ENCODE results near the gene MYO1D. TPM values are rescaled to one million over a fixed set of nuclear protein-coding genes. Genes with fewer than 3 reads are reported as not detected.

The MYO1D gene
- total RNA-seq, 6 donors from 2014 or later, result 63.0 to 139 (median 91.9) TPM

DNA sequence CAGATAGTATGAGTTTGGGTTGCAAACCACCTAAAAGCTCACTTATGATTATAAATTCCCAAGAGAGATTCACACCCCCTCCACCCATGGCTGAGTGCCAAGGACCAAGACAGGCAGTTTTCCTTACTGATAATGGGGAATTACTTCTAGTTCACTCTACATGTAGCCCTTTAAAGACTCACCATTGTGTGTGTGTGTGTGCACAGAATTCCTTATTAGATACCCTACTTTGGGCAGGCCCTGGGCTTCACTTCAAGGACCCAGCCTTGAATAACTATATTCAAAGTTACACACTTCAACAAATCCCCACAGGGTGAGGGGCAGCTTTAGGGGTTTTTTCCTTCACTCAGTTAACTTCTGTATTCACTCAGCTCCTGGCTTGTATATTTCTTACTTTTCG is 143.5 kb downstream of the MYO1D start:
- no peak for ATAC-seq (ENCODE audit: low FRiP score in 2 of 2)
- no peaks in the 10 kb centered on the region for H3K9me3 ChIP-seq

DNA sequence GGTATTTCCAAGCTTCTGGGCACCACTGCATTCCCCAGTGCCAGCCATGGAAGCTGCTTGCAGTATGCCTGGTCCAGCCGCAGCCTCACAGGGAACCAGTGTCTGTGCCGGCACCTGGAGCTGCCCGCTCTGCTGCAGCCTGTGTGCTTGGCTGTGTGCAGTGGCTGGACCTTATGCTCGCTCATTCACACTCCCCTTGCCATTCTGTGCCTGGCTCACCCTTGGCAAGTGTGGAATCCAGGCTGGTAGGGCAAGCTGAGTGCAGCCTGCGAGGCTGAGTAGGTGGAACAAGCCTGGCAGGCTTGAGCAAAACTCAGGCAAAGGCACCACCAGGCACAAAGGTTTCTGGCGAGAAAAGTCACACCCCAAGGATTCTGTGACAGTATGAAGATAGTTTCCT is 144.0 kb downstream of the MYO1D start:
- no peaks in the 10 kb centered on the region for H3K4me1 ChIP-seq
- ATAC-seq (ENCODE audit: low FRiP score in 2 of 2) (no peak), DNase-seq (peak in 1 of 2 donors; percentile 18)
- H3K9me3 ChIP-seq, result no peaks in the 10 kb centered on the region
- WGBS, 2 donors, result 40 to 82% methylated on average over 2 to 6 of the region's 6 CpGs
- H3K4me3 ChIP-seq, result no peak overlapping the region
- peaks cover 0 to 12% (median 7%) of the 10 kb centered on the region in 4 donors for H3K36me3 ChIP-seq
- no peak for TF ChIP-seq POLR2AphosphoS5 (IDR thresholded peaks at IDR 0.05)
- TF ChIP-seq POLR2A (IDR thresholded peaks at IDR 0.05), result no peak
- TF ChIP-seq, protein P1, sequence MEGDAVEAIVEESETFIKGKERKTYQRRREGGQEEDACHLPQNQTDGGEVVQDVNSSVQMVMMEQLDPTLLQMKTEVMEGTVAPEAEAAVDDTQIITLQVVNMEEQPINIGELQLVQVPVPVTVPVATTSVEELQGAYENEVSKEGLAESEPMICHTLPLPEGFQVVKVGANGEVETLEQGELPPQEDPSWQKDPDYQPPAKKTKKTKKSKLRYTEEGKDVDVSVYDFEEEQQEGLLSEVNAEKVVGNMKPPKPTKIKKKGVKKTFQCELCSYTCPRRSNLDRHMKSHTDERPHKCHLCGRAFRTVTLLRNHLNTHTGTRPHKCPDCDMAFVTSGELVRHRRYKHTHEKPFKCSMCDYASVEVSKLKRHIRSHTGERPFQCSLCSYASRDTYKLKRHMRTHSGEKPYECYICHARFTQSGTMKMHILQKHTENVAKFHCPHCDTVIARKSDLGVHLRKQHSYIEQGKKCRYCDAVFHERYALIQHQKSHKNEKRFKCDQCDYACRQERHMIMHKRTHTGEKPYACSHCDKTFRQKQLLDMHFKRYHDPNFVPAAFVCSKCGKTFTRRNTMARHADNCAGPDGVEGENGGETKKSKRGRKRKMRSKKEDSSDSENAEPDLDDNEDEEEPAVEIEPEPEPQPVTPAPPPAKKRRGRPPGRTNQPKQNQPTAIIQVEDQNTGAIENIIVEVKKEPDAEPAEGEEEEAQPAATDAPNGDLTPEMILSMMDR (IDR thresholded peaks at IDR 0.05), result no peak
- no peak for TF ChIP-seq EP300 (IDR thresholded peaks at IDR 0.05)
- no peaks in the 10 kb centered on the region for H3K27me3 ChIP-seq
- H3K27ac ChIP-seq, result no peak overlapping the region

More for the DNA sequence above, 143.5 kb downstream of the MYO1D start:
- TF ChIP-seq POLR2AphosphoS5 (IDR thresholded peaks at IDR 0.05) (no peak), EP300 (IDR thresholded peaks at IDR 0.05) (no peak), POLR2A (IDR thresholded peaks at IDR 0.05) (no peak)
- TF ChIP-seq, protein P1 (IDR thresholded peaks at IDR 0.05), result no peak
- Histone ChIP-seq H3K27ac (no peak overlapping the region), H3K4me1 (no peaks in the 10 kb centered on the region), H3K36me3 (peaks cover 0 to 12% (median 7%) of the 10 kb centered on the region in 4 donors), H3K27me3 (no peaks in the 10 kb centered on the region), H3K4me3 (no peak overlapping the region)
- 96 to 100% methylated on average over 1 of the region's 1 CpG for WGBS, 2 donors
- DNase-seq, result no peak

DNA sequence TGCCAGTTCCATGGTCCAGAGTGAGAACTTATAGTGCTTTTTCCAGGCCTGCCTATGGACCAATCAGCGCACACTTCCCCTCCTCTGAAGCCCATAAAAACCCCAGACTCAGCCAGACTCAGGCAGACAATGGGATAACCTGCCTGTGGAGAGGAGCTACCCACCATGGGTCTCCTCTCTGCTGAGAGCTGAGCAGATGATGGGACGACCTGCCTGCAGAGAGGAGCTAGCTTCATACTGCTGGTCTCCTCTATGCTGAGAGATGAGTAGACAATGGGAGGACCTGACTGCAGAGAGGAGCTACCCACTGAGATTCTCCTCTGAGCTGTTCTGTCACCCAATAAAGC is 144.7 kb downstream of the MYO1D start:
- no peak for TF ChIP-seq POLR2A (IDR thresholded peaks at IDR 0.05)
- TF ChIP-seq, protein P1 (IDR thresholded peaks at IDR 0.05), result no peak
- TF ChIP-seq POLR2AphosphoS5 (IDR thresholded peaks at IDR 0.05), result no peak
- TF ChIP-seq EP300 (IDR thresholded peaks at IDR 0.05), result no peak
- DNase-seq, result no peak
- ATAC-seq (ENCODE audit: low FRiP score in 2 of 2), result no peak
- WGBS, 2 donors, result 100% methylated on average over 2 of the region's 2 CpGs; no CpG with 5 or more reads in 1 of the 2 donors
- Histone ChIP-seq H3K9me3 (no peaks in the 10 kb centered on the region), H3K36me3 (peaks cover 0 to 12% (median 7%) of the 10 kb centered on the region in 4 donors), H3K27me3 (no peaks in the 10 kb centered on the region), H3K4me1 (no peaks in the 10 kb centered on the region), H3K4me3 (no peak overlapping the region), H3K27ac (no peak overlapping the region)

DNA sequence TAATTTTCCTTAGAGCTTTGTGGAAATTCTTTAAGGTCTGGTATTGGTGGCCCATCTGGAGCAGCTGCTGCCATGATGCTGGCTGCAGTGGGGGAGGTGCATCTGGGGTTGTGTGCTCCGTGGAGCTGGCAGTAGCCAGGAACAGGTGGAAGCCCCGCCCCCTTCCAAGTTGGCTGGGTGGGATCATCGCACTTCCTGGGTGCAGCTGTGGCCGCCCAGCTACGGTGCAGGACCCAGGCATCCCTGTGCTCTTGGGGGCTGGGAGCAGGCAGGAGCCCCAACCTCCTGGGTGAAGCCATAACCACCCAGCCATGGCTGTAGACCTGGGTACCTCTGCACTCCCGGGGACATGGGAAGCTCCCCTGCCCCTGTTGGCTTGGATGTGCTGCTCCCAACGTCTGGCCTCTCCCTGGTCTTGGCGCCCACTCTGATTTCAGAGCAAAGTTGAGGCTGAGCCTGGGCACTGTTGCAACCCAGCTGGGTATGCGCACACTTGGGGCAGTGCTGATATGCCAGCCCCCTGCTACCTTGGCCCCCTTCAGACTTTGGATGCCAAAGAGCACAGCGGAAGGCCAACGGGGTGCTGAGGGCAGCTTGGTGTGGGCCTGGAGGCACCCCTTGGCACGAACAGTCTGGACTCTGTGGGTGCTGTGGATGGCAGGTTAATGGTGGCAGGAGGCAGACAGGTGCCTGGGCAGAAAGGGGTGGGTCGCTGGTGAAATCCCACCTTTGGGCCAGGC is 145.2 kb downstream of the MYO1D start:
- peak in 1 of 2 donors; percentile 59 for ATAC-seq (ENCODE audit: low FRiP score in 2 of 2)
- Histone ChIP-seq H3K27me3 (no peaks in the 10 kb centered on the region), H3K9me3 (no peaks in the 10 kb centered on the region), H3K4me1 (no peaks in the 10 kb centered on the region), H3K27ac (no peak overlapping the region), H3K4me3 (no peak overlapping the region), H3K36me3 (peaks cover 0 to 12% (median 5%) of the 10 kb centered on the region in 4 donors)
- TF ChIP-seq EP300 (IDR thresholded peaks at IDR 0.05) (no peak), POLR2A (IDR thresholded peaks at IDR 0.05) (no peak), POLR2AphosphoS5 (IDR thresholded peaks at IDR 0.05) (no peak)
- TF ChIP-seq, protein P1 (IDR thresholded peaks at IDR 0.05), result no peak
- DNase-seq, result peak in 1 of 2 donors; percentile 45
- WGBS, 2 donors, result 90 to 93% methylated on average over 2 to 11 of the region's 13 CpGs

DNA sequence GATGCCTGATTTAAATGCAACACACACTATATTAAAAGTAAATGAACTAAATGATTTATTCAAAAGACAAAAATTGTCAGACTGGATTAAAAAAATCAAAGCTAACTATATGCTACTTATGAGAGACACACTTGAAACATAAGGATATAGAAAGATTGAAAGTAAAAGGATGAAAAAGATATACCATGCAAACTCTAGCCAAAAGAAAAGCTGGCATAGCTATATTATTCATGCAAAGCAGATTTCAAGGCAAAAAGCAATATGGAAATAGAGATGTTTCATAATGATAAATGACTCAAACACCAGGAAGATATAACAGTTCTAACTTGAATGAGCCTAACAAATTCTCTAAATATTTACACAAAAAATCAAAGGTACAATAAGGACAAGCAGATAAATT is 149.2 kb downstream of the MYO1D start:
- peaks cover 0 to 7% (median under 1%) of the 10 kb centered on the region in 4 donors for H3K36me3 ChIP-seq
- DNase-seq (no peak), ATAC-seq (ENCODE audit: low FRiP score in 2 of 2) (no peak)
- no peak overlapping the region for H3K27ac ChIP-seq
- H3K9me3 ChIP-seq, result peaks cover 0 to 9% (median 0%) of the 10 kb centered on the region in 4 donors
- no peak for TF ChIP-seq POLR2AphosphoS5 (IDR thresholded peaks at IDR 0.05)
- no peaks in the 10 kb centered on the region for H3K4me1 ChIP-seq
- H3K27me3 ChIP-seq, result no peaks in the 10 kb centered on the region
- H3K4me3 ChIP-seq, result no peak overlapping the region
